ENCODE data around the gene ZDHHC11B. TPM values are rescaled to one million over a fixed set of nuclear protein-coding genes. Genes with fewer than 3 reads are reported as not detected.

The ZDHHC11B gene
- total and polyA plus RNA-seq, 2 of the 13 experiments (the other 11 are each of a cell fraction or from before 2014, with no cell fraction given), result 0.11 to 0.12 TPM

DNA sequence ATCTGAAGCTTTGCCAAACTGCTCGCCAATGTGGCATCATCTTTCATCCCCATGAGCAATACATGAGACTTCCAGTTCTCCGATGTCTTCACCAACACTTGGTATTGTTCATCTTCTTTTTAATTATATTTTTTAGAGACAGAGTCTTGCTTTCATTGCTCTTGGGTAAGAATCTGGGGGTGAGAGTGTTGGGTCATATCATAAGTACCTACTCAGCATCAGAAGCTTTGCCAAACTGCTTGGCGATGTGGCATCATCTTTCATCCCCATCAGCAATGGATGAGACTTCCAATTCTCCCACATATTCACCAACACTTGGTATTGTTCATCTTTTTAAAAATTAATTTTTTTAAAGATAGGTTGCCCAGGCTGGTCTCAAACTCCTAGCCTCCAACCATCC, 30.9 kb upstream of the ZDHHC11B start:
- BruUV-seq (replicated peaks), result no TSS peak
- ChIA-PET CTCF (ENCODE audit: low intra/inter-chr PET ratio, low total read pairs) (no interaction called here), POLR2A (no interaction called here)
- TF ChIP-seq, protein P1, sequence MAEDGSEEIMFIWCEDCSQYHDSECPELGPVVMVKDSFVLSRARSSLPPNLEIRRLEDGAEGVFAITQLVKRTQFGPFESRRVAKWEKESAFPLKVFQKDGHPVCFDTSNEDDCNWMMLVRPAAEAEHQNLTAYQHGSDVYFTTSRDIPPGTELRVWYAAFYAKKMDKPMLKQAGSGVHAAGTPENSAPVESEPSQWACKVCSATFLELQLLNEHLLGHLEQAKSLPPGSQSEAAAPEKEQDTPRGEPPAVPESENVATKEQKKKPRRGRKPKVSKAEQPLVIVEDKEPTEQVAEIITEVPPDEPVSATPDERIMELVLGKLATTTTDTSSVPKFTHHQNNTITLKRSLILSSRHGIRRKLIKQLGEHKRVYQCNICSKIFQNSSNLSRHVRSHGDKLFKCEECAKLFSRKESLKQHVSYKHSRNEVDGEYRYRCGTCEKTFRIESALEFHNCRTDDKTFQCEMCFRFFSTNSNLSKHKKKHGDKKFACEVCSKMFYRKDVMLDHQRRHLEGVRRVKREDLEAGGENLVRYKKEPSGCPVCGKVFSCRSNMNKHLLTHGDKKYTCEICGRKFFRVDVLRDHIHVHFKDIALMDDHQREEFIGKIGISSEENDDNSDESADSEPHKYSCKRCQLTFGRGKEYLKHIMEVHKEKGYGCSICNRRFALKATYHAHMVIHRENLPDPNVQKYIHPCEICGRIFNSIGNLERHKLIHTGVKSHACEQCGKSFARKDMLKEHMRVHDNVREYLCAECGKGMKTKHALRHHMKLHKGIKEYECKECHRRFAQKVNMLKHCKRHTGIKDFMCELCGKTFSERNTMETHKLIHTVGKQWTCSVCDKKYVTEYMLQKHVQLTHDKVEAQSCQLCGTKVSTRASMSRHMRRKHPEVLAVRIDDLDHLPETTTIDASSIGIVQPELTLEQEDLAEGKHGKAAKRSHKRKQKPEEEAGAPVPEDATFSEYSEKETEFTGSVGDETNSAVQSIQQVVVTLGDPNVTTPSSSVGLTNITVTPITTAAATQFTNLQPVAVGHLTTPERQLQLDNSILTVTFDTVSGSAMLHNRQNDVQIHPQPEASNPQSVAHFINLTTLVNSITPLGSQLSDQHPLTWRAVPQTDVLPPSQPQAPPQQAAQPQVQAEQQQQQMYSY (CRISPR knock-in tag; IDR thresholded peaks at IDR 0.05), result no peak
- TF ChIP-seq, protein P2, sequence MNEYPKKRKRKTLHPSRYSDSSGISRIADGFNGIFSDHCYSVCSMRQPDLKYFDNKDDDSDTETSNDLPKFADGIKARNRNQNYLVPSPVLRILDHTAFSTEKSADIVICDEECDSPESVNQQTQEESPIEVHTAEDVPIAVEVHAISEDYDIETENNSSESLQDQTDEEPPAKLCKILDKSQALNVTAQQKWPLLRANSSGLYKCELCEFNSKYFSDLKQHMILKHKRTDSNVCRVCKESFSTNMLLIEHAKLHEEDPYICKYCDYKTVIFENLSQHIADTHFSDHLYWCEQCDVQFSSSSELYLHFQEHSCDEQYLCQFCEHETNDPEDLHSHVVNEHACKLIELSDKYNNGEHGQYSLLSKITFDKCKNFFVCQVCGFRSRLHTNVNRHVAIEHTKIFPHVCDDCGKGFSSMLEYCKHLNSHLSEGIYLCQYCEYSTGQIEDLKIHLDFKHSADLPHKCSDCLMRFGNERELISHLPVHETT (CRISPR knock-in tag; conservative IDR thresholded peaks at IDR 0.05), result no peak
- TF ChIP-seq ZBTB3 (CRISPR knock-in tag; IDR thresholded peaks at IDR 0.05; ENCODE audit: borderline replicate concordance, low read depth) (no peak), MEIS1 (CRISPR knock-in tag; IDR thresholded peaks at IDR 0.05; ENCODE audit: borderline replicate concordance) (no peak), ZNF326 (CRISPR knock-in tag; IDR thresholded peaks at IDR 0.05; ENCODE audit: borderline replicate concordance) (no peak), ZNF251 (CRISPR knock-in tag; IDR thresholded peaks at IDR 0.05) (no peak), YEATS4 (CRISPR knock-in tag; IDR thresholded peaks at IDR 0.05; ENCODE audit: borderline replicate concordance) (no peak)
- TF ChIP-seq, protein P3, sequence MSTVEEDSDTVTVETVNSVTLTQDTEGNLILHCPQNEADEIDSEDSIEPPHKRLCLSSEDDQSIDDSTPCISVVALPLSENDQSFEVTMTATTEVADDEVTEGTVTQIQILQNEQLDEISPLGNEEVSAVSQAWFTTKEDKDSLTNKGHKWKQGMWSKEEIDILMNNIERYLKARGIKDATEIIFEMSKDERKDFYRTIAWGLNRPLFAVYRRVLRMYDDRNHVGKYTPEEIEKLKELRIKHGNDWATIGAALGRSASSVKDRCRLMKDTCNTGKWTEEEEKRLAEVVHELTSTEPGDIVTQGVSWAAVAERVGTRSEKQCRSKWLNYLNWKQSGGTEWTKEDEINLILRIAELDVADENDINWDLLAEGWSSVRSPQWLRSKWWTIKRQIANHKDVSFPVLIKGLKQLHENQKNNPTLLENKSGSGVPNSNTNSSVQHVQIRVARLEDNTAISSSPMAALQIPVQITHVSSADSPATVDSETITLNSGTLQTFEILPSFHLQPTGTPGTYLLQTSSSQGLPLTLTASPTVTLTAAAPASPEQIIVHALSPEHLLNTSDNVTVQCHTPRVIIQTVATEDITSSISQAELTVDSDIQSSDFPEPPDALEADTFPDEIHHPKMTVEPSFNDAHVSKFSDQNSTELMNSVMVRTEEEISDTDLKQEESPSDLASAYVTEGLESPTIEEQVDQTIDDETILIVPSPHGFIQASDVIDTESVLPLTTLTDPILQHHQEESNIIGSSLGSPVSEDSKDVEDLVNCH (CRISPR knock-in tag; IDR thresholded peaks at IDR 0.05), result no peak
- TF ChIP-seq, protein P4, sequence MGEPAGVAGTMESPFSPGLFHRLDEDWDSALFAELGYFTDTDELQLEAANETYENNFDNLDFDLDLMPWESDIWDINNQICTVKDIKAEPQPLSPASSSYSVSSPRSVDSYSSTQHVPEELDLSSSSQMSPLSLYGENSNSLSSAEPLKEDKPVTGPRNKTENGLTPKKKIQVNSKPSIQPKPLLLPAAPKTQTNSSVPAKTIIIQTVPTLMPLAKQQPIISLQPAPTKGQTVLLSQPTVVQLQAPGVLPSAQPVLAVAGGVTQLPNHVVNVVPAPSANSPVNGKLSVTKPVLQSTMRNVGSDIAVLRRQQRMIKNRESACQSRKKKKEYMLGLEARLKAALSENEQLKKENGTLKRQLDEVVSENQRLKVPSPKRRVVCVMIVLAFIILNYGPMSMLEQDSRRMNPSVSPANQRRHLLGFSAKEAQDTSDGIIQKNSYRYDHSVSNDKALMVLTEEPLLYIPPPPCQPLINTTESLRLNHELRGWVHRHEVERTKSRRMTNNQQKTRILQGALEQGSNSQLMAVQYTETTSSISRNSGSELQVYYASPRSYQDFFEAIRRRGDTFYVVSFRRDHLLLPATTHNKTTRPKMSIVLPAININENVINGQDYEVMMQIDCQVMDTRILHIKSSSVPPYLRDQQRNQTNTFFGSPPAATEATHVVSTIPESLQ (CRISPR knock-in tag; conservative IDR thresholded peaks at IDR 0.05), result no peak
- TF ChIP-seq, protein P5, sequence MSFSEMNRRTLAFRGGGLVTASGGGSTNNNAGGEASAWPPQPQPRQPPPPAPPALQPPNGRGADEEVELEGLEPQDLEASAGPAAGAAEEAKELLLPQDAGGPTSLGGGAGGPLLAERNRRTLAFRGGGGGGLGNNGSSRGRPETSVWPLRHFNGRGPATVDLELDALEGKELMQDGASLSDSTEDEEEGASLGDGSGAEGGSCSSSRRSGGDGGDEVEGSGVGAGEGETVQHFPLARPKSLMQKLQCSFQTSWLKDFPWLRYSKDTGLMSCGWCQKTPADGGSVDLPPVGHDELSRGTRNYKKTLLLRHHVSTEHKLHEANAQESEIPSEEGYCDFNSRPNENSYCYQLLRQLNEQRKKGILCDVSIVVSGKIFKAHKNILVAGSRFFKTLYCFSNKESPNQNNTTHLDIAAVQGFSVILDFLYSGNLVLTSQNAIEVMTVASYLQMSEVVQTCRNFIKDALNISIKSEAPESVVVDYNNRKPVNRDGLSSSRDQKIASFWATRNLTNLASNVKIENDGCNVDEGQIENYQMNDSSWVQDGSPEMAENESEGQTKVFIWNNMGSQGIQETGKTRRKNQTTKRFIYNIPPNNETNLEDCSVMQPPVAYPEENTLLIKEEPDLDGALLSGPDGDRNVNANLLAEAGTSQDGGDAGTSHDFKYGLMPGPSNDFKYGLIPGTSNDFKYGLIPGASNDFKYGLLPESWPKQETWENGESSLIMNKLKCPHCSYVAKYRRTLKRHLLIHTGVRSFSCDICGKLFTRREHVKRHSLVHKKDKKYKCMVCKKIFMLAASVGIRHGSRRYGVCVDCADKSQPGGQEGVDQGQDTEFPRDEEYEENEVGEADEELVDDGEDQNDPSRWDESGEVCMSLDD (CRISPR knock-in tag; IDR thresholded peaks at IDR 0.05; ENCODE audit: borderline replicate concordance), result no peak

More for the DNA sequence above, 30.9 kb upstream of the ZDHHC11B start:
- Histone ChIP-seq H3K4me2 (ENCODE audit: low read depth, low read length) (no peak overlapping the region), H3K27ac (ENCODE audit: extremely low read length, insufficient read depth, low read length) (no peak overlapping the region), H3K4me3 (replicated peaks in 1 of 3; ENCODE audit: insufficient read depth in 1 of 3, low read depth in 2 of 3, low read length in 3 of 3) (no peak overlapping the region), H3K79me2 (ENCODE audit: insufficient read depth, low read length) (no peaks in the 10 kb centered on the region), H4K20me1 (ENCODE audit: insufficient read depth, low read length) (no peaks in the 10 kb centered on the region), H3K36me3 (replicated peaks in 1 of 2; ENCODE audit: control insufficient read depth in 1 of 2, insufficient read depth in 2 of 2, low read length in 2 of 2) (no peaks in the 10 kb centered on the region), H3K9me3 (ENCODE audit: low read length) (no peaks in the 10 kb centered on the region), H2AFZ (ENCODE audit: low read length) (no peak overlapping the region), H3K9ac (ENCODE audit: insufficient read depth, low read depth, low read length) (no peak overlapping the region), H3K27me3 (ENCODE audit: control insufficient read depth in 1 of 2, insufficient read depth in 2 of 2, low read length in 2 of 2) (no peaks in the 10 kb centered on the region), H3K4me1 (ENCODE audit: insufficient read depth, low read length) (no peaks in the 10 kb centered on the region)
- DNase-seq (ENCODE audit: low spot score) (no peak), FAIRE-seq (no peak), ATAC-seq (no peak)
- in situ Hi-C loops (cut with HindIII; ENCODE audit: extremely low pct_ligation_motif_present, low pct_unique_long_range_greater_than_20kb), result no loop called here
- intact Hi-C loops (cut with micrococcal nuclease; ENCODE audit: unreplicated experiment), result no loop called here
- WGBS (ENCODE audit: low lambda C conversion rate), result 70% methylated on average over 3 of the region's 3 CpGs
